Pancreas (tissue), 10 donors: Measurements from ENCODE around the gene HOXA1. TPM values are rescaled to one million over a fixed set of nuclear protein-coding genes. Genes with fewer than 3 reads are reported as not detected.
A peak's percentile ranks its signal among the peaks of the same experiment; 100 is the strongest.

Source experiments
- ATAC-seq, 4 donors: fragments of 200-7000 bp; cut with Tn5 transposase; one replicate each; pipeline versions ENCODE4 v1.8.0 to v1.9.1; 2020; ENCODE audit warnings: mild to moderate bottlenecking in 4 of 4, moderate library complexity in 4 of 4
- DNase-seq, 6 donors: peaks; one replicate each; pipeline ENCODE4 v3.0.0-alpha.2; 2020
- FAIRE-seq: peaks from 2 replicates; lab custom pipeline; 2012; peaks lifted over from hg19 to GRCh38; lab: Jason Lieb, UNC
- H3K27ac ChIP-seq, 4 donors: fragments of 200-600 bp; sonication (generic); 1 replicate in 3 of 4; 2 replicates in 1 of 4; pipeline versions ENCODE4 v1.5.0 to v1.8.0; 2020
- H3K27me3 ChIP-seq, 4 donors: fragments of 200-600 bp; one replicate each; pipeline ENCODE4 v1.8.0; 2021
- H3K36me3 ChIP-seq, 3 donors: fragments of 200-600 bp; sonication (generic) in 1 of 3; one replicate each; pipeline versions ENCODE4 v1.5.0 to v1.8.0; 2020 to 2021
- H3K4me1 ChIP-seq, 3 donors: fragments of 200-600 bp; one replicate each; pipeline ENCODE4 v1.8.0; 2021
- H3K4me3 ChIP-seq, 4 donors: fragments of 200-600 bp; sonication (generic) in 2 of 4; one replicate each; pipeline versions ENCODE4 v1.5.0 to v1.8.0; 2020 to 2021
- H3K9me3 ChIP-seq, 4 donors: fragments of 200-600 bp; one replicate each; pipeline ENCODE4 v1.8.0; 2021
- CTCF ChIP-seq, 4 donors: fragments of 200-600 bp; sonication (generic) in 3 of 4; IDR thresholded peaks; one replicate each; pipeline versions ENCODE4 v1.5.0 to v1.8.0; 2021; ENCODE audit warnings: antibody characterized with exemption in 4 of 4
- WGBS, 2 donors: extraction: QIAGEN DNeasy Blood & Tissue Kit; methylation state at CpG; one replicate each; pipeline ENCODE4 v1.1.7; 2013; 5-methylcytosine and 5-hydroxymethylcytosine counted together
- intact Hi-C, 3 donors: fragments of 100-400 bp; cut with DNase I; formaldehyde crosslinking; loops; one replicate each; pipeline versions ENCODE4 v1.11.1 to v1.14.2; 2022
- polyA plus RNA-seq, 2 donors: library from polyadenylated mRNA; stranded (reverse); fragments of 200-250 nt; gene quantifications; one replicate each; pipeline ENCODE4 v1.2.3, GENCODE V29; 2013
- total RNA-seq, 6 donors: library from RNA; stranded (reverse); fragmentation: NEBNext Ultra II Directional in 4 of 6; extraction: Animal tissue kit (Norgen Biotek cat#: 25700) in 4 of 6; gene quantifications; one replicate each; pipeline versions ENCODE4 v1.2.1 to v1.2.4, GENCODE V29; 2021 to 2023
- donor health status: healthy with polysubstance abuse.
- donor health status: DM: no; HTN: no; CAD: no; lungs with moderate emphysema.
- donor health status: DM: no; HTN: no; CAD: no.
- donor health status: control.
- donor health status: control.
- donor health status: Bipolar disorder and iron deficiency.
- donor health status: DM: yes; HTN: yes; CAD: no.
- donor health status: DM: no; HTN: no; CAD: no.
- donor health status: DM: no; HTN: no; CAD: no.
- donor health status: DM: yes; HTN: yes; CAD: no.

Gene HOXA1
- total and polyA plus RNA-seq, 8 donors = 0.05 to 0.16 (median 0.12) TPM; not detected in 5

DNA sequence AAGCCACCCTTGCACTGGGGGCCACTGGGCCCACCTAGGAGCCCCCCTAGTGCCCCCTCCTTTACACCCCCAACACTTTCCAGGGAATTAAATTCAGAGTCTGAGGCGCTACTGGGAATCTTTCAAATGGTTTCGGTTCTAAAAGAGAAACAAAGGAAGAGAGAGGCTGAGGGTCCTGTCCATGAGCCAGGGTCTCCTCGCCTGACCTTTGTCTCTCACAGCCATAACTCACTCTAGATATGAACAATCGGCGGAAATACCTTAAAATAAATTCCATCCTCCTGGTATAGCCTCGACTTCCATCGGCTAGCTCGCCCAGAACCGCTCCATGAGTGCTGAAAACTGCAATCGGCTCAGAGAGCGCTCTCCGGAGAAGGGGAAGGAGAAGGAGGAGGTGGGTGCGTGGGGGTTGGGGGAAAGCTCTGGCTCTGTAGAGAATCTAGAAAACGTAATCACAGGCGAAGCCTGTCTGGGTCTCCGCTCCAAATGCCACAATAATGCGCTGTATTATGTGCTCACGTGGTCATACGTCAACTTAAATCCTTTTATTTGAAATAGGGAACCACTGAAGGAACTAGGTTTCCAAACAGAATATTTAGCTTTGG is 22.2 kb upstream of the HOXA1 start:
- TF ChIP-seq CTCF (IDR thresholded peaks at IDR 0.05) = no peak
- intact Hi-C loops = no loop called here
- Histone ChIP-seq H3K4me1 (peaks cover 0 to 3% (median 0%) of the 10 kb centered on the region in 3 donors), H3K9me3 (no peaks in the 10 kb centered on the region), H3K27ac (no peak overlapping the region), H3K36me3 (no peaks in the 10 kb centered on the region), H3K4me3 (peak overlapping the region in 1 of 4 donors; percentile 14), H3K27me3 (peaks cover 0 to 51% (median 4%) of the 10 kb centered on the region in 4 donors)
- WGBS, 2 donors = 31 to 43% methylated on average over 19 of the region's 19 CpGs
- DNase-seq (no peak), FAIRE-seq (no peak), ATAC-seq (no peak)

DNA sequence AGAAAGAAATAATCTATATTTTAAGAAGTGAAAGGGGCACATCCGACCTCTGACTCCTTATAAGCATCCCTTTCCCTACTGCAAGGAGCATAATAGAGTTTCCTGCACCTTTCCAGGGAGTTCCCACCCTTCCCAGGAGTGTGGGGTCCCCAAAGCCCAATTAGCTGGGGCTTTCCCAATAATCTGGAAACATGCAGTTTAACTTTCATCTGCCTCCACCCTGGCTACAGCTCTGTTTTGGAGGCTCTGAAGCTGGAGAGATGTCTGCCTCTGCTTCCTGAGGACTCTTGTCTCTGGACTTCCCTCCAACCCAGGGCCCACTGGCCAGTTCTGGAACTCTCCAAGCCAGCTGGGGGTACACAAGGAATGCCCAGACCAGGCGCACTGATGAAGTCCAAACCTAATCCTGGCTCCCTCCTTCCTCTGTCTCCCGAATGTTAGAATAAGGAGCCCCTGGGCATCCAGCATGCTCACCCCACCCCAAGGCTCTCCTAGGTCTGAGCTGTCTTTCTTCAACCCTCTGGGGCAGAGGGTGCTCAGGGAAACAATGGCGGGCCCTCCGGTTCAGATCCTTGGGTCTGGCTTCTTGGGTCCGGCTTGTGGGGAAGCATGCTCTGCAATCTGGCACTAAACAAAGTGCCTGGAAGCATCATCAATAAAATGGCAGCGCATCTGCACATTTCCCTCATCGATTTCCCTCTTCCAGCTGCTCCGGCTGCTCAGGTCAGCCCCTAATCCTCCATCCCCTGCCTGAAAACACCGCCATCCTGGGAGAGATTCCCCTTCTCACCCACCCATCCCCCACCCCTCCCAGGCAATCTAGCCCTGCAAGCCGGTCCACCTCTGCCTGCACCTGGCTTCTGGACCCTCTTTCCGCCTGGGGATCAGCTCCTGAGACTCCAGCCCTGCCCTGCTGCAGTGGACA is 21.4 kb upstream of the HOXA1 start:
- H3K9me3 ChIP-seq = no peaks in the 10 kb centered on the region
- peak overlapping the region in 1 of 4 donors; percentile 34 for H3K4me3 ChIP-seq
- H3K4me1 ChIP-seq = no peaks in the 10 kb centered on the region
- intact Hi-C loops = no loop called here
- DNase-seq (peak in 1 of 6 donors; percentile 34), ATAC-seq (no peak), FAIRE-seq (no peak)
- peaks cover 0 to 53% (median 4%) of the 10 kb centered on the region in 4 donors for H3K27me3 ChIP-seq
- H3K27ac ChIP-seq = no peak overlapping the region
- no peaks in the 10 kb centered on the region for H3K36me3 ChIP-seq
- 12 to 29% methylated on average over 12 of the region's 12 CpGs for WGBS, 2 donors
- TF ChIP-seq CTCF (IDR thresholded peaks at IDR 0.05) = no peak

GRCh38 chr7:27116031-27116961 is 20.5 kb upstream of the HOXA1 start:
- FAIRE-seq (no peak), ATAC-seq (no peak), DNase-seq (no peak)
- Histone ChIP-seq H3K27ac (no peak overlapping the region), H3K4me3 (peak overlapping the region in 2 of 4 donors; percentile 19 to 34), H3K36me3 (no peaks in the 10 kb centered on the region), H3K9me3 (no peaks in the 10 kb centered on the region), H3K4me1 (no peaks in the 10 kb centered on the region), H3K27me3 (peaks cover 0 to 60% (median 2%) of the 10 kb centered on the region in 4 donors)
- TF ChIP-seq CTCF (IDR thresholded peaks at IDR 0.05) = no peak
- 33 to 47% methylated on average over 20 of the region's 20 CpGs for WGBS, 2 donors
- intact Hi-C loops = no loop called here

DNA sequence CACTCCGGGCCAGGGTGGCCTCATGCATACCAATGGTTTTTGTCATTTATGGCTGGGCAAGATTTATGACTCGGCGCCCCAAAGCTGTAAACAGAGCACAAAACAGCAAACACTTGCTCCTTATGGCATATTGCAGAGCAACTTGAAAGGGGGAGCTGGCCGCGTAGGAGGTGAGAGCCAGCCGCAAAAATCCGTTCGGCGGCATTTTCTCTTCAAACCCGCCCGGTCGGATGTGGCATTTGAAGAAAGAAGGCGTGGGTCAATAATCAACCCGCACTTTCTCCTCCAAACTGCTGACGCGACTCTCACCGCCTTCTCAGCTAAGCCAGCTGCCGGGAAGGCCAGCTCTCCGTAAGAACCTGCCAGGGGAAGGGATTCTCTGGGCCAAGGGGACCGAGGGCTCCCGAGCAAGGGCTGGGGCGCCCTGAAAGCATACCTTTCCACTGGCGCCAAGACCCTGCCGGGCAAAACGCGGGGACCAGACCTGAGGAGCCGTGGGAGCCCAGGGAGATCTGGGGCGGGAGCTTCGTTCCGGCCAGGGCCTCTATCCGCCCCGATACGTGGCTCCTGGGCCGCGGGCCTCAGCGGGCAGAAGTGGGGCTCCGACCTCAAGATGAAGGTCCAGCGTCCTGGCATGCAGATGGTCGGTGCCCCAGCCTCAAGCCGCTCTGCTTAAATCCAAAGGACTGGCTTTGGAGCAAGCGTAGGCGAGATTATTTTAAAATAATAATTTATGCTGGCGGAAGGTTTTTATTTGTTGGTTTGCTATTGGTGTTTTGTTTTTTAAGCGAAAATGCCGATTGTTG is 19.6 kb upstream of the HOXA1 start:
- Histone ChIP-seq H3K36me3 (no peaks in the 10 kb centered on the region), H3K9me3 (no peaks in the 10 kb centered on the region), H3K27me3 (peaks cover 0 to 59% (median 2%) of the 10 kb centered on the region in 4 donors), H3K27ac (peak overlapping the region in 2 of 4 donors; percentile 44), H3K4me3 (peak overlapping the region in 3 of 4 donors; percentile 2 to 34 (median 19)), H3K4me1 (no peaks in the 10 kb centered on the region)
- ATAC-seq (peak in 3 of 4 donors; percentile 9 to 29 (median 28)), DNase-seq (peak in 1 of 6 donors; percentile 60), FAIRE-seq (no peak)
- no peak for TF ChIP-seq CTCF (IDR thresholded peaks at IDR 0.05)
- 15 to 19% methylated on average over 45 of the region's 45 CpGs for WGBS, 2 donors
- intact Hi-C loops = no loop called here
